Fibroblast of villous mesenchyme (primary cell): ENCODE results near the gene PLEKHG4B. TPM values are rescaled to one million over a fixed set of nuclear protein-coding genes. Genes with fewer than 3 reads are reported as not detected.
"Not testable (repeated sequence)": the region's sequence is repeated elsewhere in the genome, so short reads cannot be mapped to it uniquely, and the experiment has no call there.

Experiments used
- DNase-seq: peaks from one replicate; pipeline ENCODE4 v3.0.0-alpha.2; 2010; ENCODE audit warnings: low read depth
- H3K4me3 ChIP-seq: 2 replicates; pipeline ENCODE4 v1.5.1; 2011; ENCODE audit warnings: low read depth, mild to moderate bottlenecking, low read length
- CTCF ChIP-seq: IDR thresholded peaks from 2 replicates; pipeline ENCODE4 v1.5.1; 2012; ENCODE audit warnings: low read depth, mild to moderate bottlenecking, low read length; ENCODE audit not compliant: insufficient read depth
- total RNA-seq: library from RNA; depleted of rRNA; stranded (reverse); fragments of >200 nt; gene quantifications from 2 replicates; pipeline ENCODE4 v1.2.3, GENCODE V29; 2012

PLEKHG4B gene
- total RNA-seq, 1 donor, result under 0.01 TPM

GRCh38 chr5:162190-162564, 70.2 kb downstream of the PLEKHG4B start:
- TF ChIP-seq CTCF, result no peak
- no peak overlapping the region for H3K4me3 ChIP-seq
- no peak for DNase-seq

GRCh38 chr5:162565-163337, 70.8 kb downstream of the PLEKHG4B start:
- no peak for TF ChIP-seq CTCF
- no peak overlapping the region for H3K4me3 ChIP-seq
- no peak for DNase-seq

GRCh38 chr5:163338-163620, 71.3 kb downstream of the PLEKHG4B start:
- no peak for TF ChIP-seq CTCF
- DNase-seq, result no peak

GRCh38 chr5:163841-164240, 71.9 kb downstream of the PLEKHG4B start:
- TF ChIP-seq CTCF, result no peak
- no peak overlapping the region for H3K4me3 ChIP-seq
- no peak for DNase-seq

More at GRCh38 chr5:163338-163620, 71.3 kb downstream of the PLEKHG4B start:
- no peak overlapping the region for H3K4me3 ChIP-seq

GRCh38 chr5:164244-164643, 72.3 kb downstream of the PLEKHG4B start:
- no peak overlapping the region for H3K4me3 ChIP-seq
- no peak for DNase-seq
- TF ChIP-seq CTCF, result no peak

- H3K4me3 ChIP-seq, DNase-seq: not testable (repeated sequence)
Measured at GRCh38 chr5:164783-165182, 72.8 kb downstream of the PLEKHG4B start.

- H3K4me3 ChIP-seq, result no peak overlapping the region
- DNase-seq, result no peak
Measured at GRCh38 chr5:166441-167372, 74.7 kb downstream of the PLEKHG4B start.

More at GRCh38 chr5:166441-167372, 74.7 kb downstream of the PLEKHG4B start:
- TF ChIP-seq CTCF, result no peak
